ENCODE measurements around the gene FAM193A.
"Not testable (repeated sequence)": the region's sequence is repeated elsewhere in the genome, so short reads cannot be mapped to it uniquely, and the experiment has no call there.

- TF ChIP-seq CTCF, POLR2A (IDR thresholded peaks at IDR 0.05): not testable (repeated sequence)
These were observed 190.4 kb downstream of the FAM193A start for GRCh38 chr4:2726881-2727280.

Data from adrenal gland (tissue), 5 donors.